ENCODE results near the gene OPRL1. TPM values are rescaled to one million over a fixed set of nuclear protein-coding genes. Genes with fewer than 3 reads are reported as not detected.
A peak's percentile ranks its signal among the peaks of the same experiment; 100 is the strongest.

OPRL1 gene
- total RNA-seq, 3 donors from 2014 or later: 0.26 to 0.76 (median 0.39) TPM

GRCh38 chr20:64103871-64104666, 24.2 kb downstream of the OPRL1 start:
- peak in 1 of 3 donors; percentile 14 for DNase-seq
- no peak for TF ChIP-seq CTCF (IDR thresholded peaks at IDR 0.05)
- intact Hi-C loops (cut with DNase I, micrococcal nuclease): no loop called here

GRCh38 chr20:64104667-64105451, 25.0 kb downstream of the OPRL1 start:
- H3K4me3 ChIP-seq: no peak overlapping the region
- no peak for ATAC-seq
- no peak for TF ChIP-seq CTCF (IDR thresholded peaks at IDR 0.05)
- DNase-seq: peak in 2 of 3 donors; percentile 14 to 38
- H3K36me3 ChIP-seq (ENCODE audit: low read depth): no peaks in the 10 kb centered on the region
- no peaks in the 10 kb centered on the region for H3K9me3 ChIP-seq
- intact Hi-C loops (cut with DNase I, micrococcal nuclease): no loop called here
- peaks cover 7% of the 10 kb centered on the region for H3K4me1 ChIP-seq (ENCODE audit: low read depth)

More at GRCh38 chr20:64103871-64104666, 24.2 kb downstream of the OPRL1 start:
- no peak for ATAC-seq
- H3K36me3 ChIP-seq (ENCODE audit: low read depth): no peaks in the 10 kb centered on the region
- H3K9me3 ChIP-seq: no peaks in the 10 kb centered on the region
- H3K4me1 ChIP-seq (ENCODE audit: low read depth): peaks cover 7% of the 10 kb centered on the region
- H3K4me3 ChIP-seq: no peak overlapping the region

GRCh38 chr20:64105846-64106434, 26.1 kb downstream of the OPRL1 start:
- no peak for TF ChIP-seq CTCF (IDR thresholded peaks at IDR 0.05)
- no peak overlapping the region for H3K4me3 ChIP-seq
- H3K36me3 ChIP-seq (ENCODE audit: low read depth): no peaks in the 10 kb centered on the region
- DNase-seq (peak in 1 of 3 donors; percentile 11), ATAC-seq (no peak)
- H3K4me1 ChIP-seq (ENCODE audit: low read depth): peaks cover 7% of the 10 kb centered on the region
- intact Hi-C loops (cut with DNase I, micrococcal nuclease): no loop called here
- no peaks in the 10 kb centered on the region for H3K9me3 ChIP-seq

GRCh38 chr20:64106435-64106961, 26.6 kb downstream of the OPRL1 start:
- no peak for TF ChIP-seq CTCF (IDR thresholded peaks at IDR 0.05)
- Histone ChIP-seq H3K4me3 (no peak overlapping the region), H3K36me3 (ENCODE audit: low read depth) (no peaks in the 10 kb centered on the region), H3K9me3 (no peaks in the 10 kb centered on the region), H3K4me1 (ENCODE audit: low read depth) (peaks cover 7% of the 10 kb centered on the region)
- intact Hi-C loops (cut with DNase I, micrococcal nuclease): no loop called here
- DNase-seq (peak in 2 of 3 donors; percentile 7 to 38), ATAC-seq (no peak)

- peak in 2 of 3 donors; percentile 19 to 40 for DNase-seq
- no peak for TF ChIP-seq CTCF (IDR thresholded peaks at IDR 0.05)
- no peaks in the 10 kb centered on the region for H3K9me3 ChIP-seq
- peak; percentile 34 for ATAC-seq
- H3K36me3 ChIP-seq (ENCODE audit: low read depth): no peaks in the 10 kb centered on the region
- H3K4me3 ChIP-seq: no peak within 1 kb of the TSS
- peaks cover 2% of the 10 kb centered on the region for H3K4me1 ChIP-seq (ENCODE audit: low read depth)
- intact Hi-C loops (cut with DNase I, micrococcal nuclease): no loop called here
Measured at GRCh38 chr20:64106981-64107735, 27.3 kb downstream of the OPRL1 start, which contains the start of gene NPBWR2. Gene NPBWR2 (minus strand): TSS chr20:64107565. CDS start chr20:64106831, 734 bp downstream.

Measured in mucosa of descending colon (tissue), 3 donors.